Retinal pigment epithelial cell (primary cell): ENCODE results near the gene CCDC28A.
A peak's percentile ranks its signal among the peaks of the same experiment; 100 is the strongest.

Experiments
- DNase-seq: peaks from one replicate; pipeline ENCODE4 v3.0.0-alpha.2; 2010; ENCODE audit warnings: low read depth
- H3K4me3 ChIP-seq: 2 replicates; pipeline ENCODE4 v1.5.1; 2011; ENCODE audit warnings: mild to moderate bottlenecking, low read length, control low read depth, moderate library complexity
- TF ChIP-seq, protein P1 (sequence below): conservative IDR thresholded peaks from 2 replicates; pipeline ENCODE4 v1.5.1; 2011; ENCODE audit warnings: low read depth, low read length, control low read depth, inconsistent platforms

The CCDC28A gene

GRCh38 chr6:138734585-138734984, 39.0 kb upstream of the CCDC28A start:
- no peak overlapping the region for H3K4me3 ChIP-seq
- no peak for DNase-seq
- TF ChIP-seq, protein P1, sequence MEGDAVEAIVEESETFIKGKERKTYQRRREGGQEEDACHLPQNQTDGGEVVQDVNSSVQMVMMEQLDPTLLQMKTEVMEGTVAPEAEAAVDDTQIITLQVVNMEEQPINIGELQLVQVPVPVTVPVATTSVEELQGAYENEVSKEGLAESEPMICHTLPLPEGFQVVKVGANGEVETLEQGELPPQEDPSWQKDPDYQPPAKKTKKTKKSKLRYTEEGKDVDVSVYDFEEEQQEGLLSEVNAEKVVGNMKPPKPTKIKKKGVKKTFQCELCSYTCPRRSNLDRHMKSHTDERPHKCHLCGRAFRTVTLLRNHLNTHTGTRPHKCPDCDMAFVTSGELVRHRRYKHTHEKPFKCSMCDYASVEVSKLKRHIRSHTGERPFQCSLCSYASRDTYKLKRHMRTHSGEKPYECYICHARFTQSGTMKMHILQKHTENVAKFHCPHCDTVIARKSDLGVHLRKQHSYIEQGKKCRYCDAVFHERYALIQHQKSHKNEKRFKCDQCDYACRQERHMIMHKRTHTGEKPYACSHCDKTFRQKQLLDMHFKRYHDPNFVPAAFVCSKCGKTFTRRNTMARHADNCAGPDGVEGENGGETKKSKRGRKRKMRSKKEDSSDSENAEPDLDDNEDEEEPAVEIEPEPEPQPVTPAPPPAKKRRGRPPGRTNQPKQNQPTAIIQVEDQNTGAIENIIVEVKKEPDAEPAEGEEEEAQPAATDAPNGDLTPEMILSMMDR, result no peak

DNA sequence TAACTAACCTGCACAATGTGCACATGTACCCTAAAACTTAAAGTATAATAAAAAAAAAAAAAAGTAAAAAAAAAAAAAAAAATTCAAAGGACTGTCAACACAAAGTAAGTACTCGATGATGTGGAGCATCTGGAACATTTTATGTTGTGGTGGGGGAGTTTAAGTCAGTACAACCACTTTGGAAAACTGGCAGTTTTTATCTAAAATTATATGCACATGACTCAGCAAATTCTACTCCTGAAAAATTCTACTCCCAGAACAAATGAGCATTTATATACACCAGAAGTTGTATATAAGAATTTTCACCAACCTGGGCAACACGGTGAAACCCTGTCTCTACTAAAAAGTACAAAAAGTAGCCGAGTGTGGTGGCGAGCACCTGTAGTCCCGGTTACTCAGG, 36.9 kb upstream of the CCDC28A start:
- no peak for DNase-seq
- H3K4me3 ChIP-seq, result no peak overlapping the region
- TF ChIP-seq, protein P1, result no peak

DNA sequence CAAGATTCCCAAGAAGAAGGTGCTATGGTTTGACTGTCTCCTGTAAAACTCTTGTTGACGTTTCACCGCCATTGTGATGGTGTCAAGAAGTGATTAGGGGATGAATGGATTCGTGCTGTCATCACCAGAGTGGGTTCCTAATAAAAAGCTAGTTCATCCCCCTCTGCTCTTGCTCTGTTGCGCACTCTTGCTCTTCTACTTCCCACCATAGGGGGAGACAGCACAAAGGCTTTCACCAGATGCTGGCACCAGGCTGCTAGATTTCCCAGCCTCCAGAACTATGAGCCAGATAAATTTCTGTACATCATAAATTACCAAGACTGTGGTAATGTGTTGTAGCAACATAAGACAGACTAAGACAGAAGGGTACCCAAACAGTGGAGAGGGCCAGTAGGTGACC, 21.6 kb upstream of the CCDC28A start:
- TF ChIP-seq, protein P1, result no peak
- H3K4me3 ChIP-seq, result no peak overlapping the region
- no peak for DNase-seq

GRCh38 chr6:138757136-138757535, 16.4 kb upstream of the CCDC28A start:
- no peak for DNase-seq
- no peak overlapping the region for H3K4me3 ChIP-seq
- TF ChIP-seq, protein P1, result no peak

DNA sequence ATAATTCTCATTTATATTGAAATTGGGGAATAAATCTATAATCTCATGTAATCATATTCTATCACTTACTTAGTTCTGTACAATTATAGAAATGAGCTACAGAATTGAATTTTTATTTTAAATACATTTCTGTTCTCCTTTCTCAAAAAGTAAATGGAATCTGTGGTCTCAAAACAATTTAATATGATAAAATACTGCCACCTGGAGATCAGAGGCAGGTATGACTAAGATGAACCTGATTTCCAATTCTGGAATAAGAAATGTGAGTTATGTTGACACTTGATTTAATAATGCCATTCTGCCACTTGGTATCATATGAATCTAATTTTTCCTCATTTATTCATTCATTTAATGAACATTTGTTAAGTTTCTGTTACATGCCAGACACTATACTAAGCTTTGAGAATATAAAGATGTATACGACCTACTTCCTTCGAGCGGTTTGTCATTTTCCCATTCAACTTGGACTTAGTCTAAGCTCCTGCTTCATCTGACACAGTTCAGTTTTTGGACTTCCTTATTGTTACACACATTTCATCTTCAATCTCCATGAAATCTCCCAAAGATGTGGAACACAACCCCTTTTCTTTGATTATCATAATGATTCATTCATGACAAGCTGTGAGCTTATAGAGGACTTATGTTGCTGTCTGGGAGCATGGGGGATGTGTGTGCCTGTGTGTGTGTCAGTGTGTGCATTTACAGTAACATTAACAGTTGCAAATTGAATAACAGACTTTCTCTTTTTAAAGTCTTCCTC, 7.5 kb upstream of the CCDC28A start:
- H3K4me3 ChIP-seq, result no peak overlapping the region
- TF ChIP-seq, protein P1, result peak; percentile 61
- DNase-seq, result no peak

- DNase-seq, result no peak
- TF ChIP-seq, protein P1, result no peak
- H3K4me3 ChIP-seq, result no peak overlapping the region
These were observed 4.4 kb upstream of the CCDC28A start for GRCh38 chr6:138769102-138769676.
